BLaER1 (cell line): ENCODE measurements around the gene LRRC53.

Experiments
- H3K27ac ChIP-seq: shearing (Covaris generic); formaldehyde crosslinking; 2 replicates; pipeline ENCODE4 v1.8.1; 2022
- H3K27me3 ChIP-seq: shearing (Covaris generic); formaldehyde crosslinking; 2 replicates; pipeline ENCODE4 v1.8.1; 2022
- H3K36me3 ChIP-seq: shearing (Covaris generic); formaldehyde crosslinking; 2 replicates; pipeline ENCODE4 v1.8.1; 2022
- H3K4me1 ChIP-seq: shearing (Covaris generic); formaldehyde crosslinking; 2 replicates; pipeline ENCODE4 v1.8.1; 2022
- H3K4me2 ChIP-seq: shearing (Covaris generic); formaldehyde crosslinking; 2 replicates; pipeline ENCODE4 v1.8.1; 2022
- H3K4me3 ChIP-seq: shearing (Covaris generic); formaldehyde crosslinking; 2 replicates; pipeline ENCODE4 v1.8.1; 2022
- H3K9ac ChIP-seq: shearing (Covaris generic); formaldehyde crosslinking; 2 replicates; pipeline ENCODE4 v1.8.1; 2022
- H3K9me3 ChIP-seq: shearing (Covaris generic); formaldehyde crosslinking; 2 replicates; pipeline ENCODE4 v1.8.1; 2022
- H4K20me1 ChIP-seq: shearing (Covaris generic); formaldehyde crosslinking; 2 replicates; pipeline ENCODE4 v1.8.1; 2022
- Cebpa-rat ChIP-seq: shearing (Covaris generic); IDR thresholded peaks from 2 replicates; pipeline ENCODE4 v1.8.1; 2022

Gene LRRC53

DNA sequence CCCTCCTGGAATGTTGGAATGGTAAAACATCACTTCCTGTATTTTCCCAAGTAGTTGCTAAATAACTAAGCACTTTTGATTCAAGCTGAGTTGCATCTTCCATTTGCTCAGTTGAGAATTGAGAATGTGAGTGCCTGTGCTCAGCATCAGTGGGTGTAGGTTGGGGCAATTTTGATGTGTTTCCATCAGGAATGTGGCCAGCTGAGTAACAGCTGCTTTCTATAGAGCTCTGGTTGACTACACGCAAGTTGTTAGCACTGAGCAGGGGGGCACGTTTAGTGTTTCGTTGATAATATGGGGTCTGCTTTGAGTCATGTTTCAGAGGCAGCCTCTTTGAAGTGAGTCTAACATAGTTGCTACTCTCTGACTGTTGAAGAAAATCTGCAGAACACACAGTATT lies 41.5 kb downstream of the LRRC53 start:
- no peak overlapping the region for H3K27ac ChIP-seq
- H3K9ac ChIP-seq = no peak overlapping the region
- H3K9me3 ChIP-seq = no peaks in the 10 kb centered on the region
- no peaks in the 10 kb centered on the region for H3K4me1 ChIP-seq
- no peak overlapping the region for H3K4me2 ChIP-seq
- no peaks in the 10 kb centered on the region for H3K27me3 ChIP-seq
- TF ChIP-seq Cebpa-rat = no peak
- no peaks in the 10 kb centered on the region for H4K20me1 ChIP-seq
- H3K4me3 ChIP-seq = no peak overlapping the region
- H3K36me3 ChIP-seq = no peaks in the 10 kb centered on the region

DNA sequence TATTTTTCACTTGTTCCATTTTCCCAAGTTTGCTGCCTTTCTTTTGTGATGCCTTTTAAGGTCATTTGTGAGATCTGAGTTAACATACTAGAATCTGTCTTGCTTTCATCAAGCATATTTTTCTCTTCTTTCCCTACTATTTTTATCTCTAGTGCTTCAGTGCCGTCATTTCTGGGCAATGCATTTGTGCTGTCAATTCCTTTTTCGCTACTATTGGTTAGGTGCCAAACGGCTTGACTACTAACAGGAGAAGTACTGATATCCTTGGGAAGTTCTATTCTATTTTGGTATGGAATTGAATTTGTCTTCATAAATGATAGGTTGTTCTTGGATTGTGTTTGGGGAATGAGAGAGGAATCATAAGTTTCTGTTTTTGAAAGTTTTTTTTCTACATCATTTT lies 42.2 kb downstream of the LRRC53 start:
- Histone ChIP-seq H3K9me3 (peaks cover 6% of the 10 kb centered on the region), H3K36me3 (no peaks in the 10 kb centered on the region), H3K9ac (no peak overlapping the region), H3K4me1 (no peaks in the 10 kb centered on the region), H3K27me3 (no peaks in the 10 kb centered on the region), H3K4me2 (no peak overlapping the region), H3K27ac (no peak overlapping the region), H4K20me1 (no peaks in the 10 kb centered on the region), H3K4me3 (no peak overlapping the region)
- TF ChIP-seq Cebpa-rat = no peak

DNA sequence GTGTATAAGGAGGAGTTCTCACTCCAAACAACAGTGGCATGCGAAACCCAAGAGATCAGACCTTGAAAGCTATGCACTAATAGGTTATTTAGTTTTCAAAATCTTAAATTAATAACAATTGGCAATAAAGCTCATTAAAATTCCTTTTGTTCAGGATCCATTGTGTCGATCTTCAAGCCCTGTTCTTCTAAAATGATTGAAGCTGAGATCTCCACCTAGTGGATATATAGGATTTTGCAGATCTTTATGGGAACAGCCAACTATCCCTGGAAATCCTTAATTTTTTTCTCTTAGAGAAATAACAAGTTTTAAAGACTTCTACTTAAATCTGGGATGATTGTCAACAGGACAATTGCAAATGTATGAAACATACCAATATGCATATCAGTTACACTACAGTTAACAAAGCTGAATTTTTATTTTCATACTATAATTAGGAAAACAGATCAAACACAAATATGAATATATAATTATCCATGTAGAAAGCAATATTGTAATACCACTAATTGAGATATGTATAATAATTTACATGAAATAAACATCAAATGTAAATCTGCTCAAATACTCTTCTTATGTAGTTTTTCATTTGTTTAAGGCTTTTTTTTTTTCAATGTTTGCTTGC lies 43.3 kb downstream of the LRRC53 start:
- Histone ChIP-seq H3K4me2 (no peak overlapping the region), H3K27me3 (no peaks in the 10 kb centered on the region), H4K20me1 (no peaks in the 10 kb centered on the region), H3K4me1 (no peaks in the 10 kb centered on the region), H3K9me3 (peaks cover 8% of the 10 kb centered on the region), H3K9ac (no peak overlapping the region), H3K27ac (no peak overlapping the region), H3K36me3 (no peaks in the 10 kb centered on the region), H3K4me3 (no peak overlapping the region)
- no peak for TF ChIP-seq Cebpa-rat

DNA sequence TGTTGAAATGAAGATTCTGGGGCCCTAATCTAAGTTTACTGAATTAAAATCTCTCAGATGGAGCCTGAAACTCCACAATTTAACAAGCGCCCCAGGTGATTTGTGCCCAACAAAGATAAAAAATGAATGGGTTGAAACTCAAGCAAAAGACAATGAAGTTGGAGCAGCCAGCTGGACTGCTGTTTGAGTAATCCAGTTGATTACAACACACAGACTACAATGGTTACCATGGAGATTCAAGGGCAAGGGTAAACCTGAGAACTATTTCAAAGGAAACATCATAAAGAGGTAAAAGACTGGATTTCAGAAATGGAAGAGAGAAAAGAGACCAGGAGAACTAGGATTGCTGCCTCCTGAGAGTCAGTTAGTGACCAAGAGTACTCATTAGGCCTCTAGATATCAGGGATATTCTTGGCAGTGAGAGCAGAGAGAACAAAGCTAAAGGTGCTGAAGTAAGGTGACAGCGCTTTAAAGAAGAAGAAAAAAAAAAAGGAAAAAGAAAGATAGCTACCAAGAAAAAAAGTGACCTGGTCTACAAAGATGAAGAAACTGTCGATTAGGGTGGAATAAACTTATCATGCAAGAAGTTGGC lies 44.5 kb downstream of the LRRC53 start:
- Histone ChIP-seq H3K9me3 (peaks cover 8% of the 10 kb centered on the region), H3K27ac (no peak overlapping the region), H3K4me3 (no peak overlapping the region), H3K27me3 (no peaks in the 10 kb centered on the region), H3K36me3 (no peaks in the 10 kb centered on the region), H4K20me1 (no peaks in the 10 kb centered on the region), H3K4me2 (no peak overlapping the region), H3K4me1 (no peaks in the 10 kb centered on the region), H3K9ac (no peak overlapping the region)
- no peak for TF ChIP-seq Cebpa-rat

DNA sequence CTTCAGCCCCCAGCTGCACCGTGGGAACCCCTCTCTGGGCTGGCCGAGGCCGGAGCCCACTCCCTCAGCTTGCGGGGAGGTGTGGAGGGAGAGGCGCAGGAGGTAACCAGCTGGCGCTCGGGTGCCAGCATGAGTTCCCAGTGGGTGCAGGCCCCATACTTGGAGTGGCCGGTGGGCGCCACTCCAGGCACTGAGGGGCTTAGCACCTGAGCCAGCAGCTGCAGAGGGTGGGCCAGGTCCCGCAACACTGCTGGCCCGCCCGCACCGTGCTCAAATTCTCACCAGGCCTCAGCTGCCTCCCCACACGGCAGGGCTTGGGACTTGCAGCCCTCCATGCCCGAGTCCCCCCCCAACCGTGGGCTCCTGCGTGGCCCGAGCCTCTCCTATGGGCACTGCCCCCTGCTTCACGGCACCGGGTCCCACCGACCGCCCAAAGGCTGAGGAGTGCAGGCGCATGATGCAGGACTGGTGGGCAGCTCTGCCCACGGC lies 47.2 kb downstream of the LRRC53 start:
- no peaks in the 10 kb centered on the region for H4K20me1 ChIP-seq
- no peaks in the 10 kb centered on the region for H3K36me3 ChIP-seq
- H3K9ac ChIP-seq = no peak overlapping the region
- TF ChIP-seq Cebpa-rat = no peak
- no peaks in the 10 kb centered on the region for H3K4me1 ChIP-seq
- H3K4me3 ChIP-seq = no peak overlapping the region
- no peaks in the 10 kb centered on the region for H3K27me3 ChIP-seq
- no peak overlapping the region for H3K27ac ChIP-seq
- no peak overlapping the region for H3K4me2 ChIP-seq
- H3K9me3 ChIP-seq = peaks cover 8% of the 10 kb centered on the region

DNA sequence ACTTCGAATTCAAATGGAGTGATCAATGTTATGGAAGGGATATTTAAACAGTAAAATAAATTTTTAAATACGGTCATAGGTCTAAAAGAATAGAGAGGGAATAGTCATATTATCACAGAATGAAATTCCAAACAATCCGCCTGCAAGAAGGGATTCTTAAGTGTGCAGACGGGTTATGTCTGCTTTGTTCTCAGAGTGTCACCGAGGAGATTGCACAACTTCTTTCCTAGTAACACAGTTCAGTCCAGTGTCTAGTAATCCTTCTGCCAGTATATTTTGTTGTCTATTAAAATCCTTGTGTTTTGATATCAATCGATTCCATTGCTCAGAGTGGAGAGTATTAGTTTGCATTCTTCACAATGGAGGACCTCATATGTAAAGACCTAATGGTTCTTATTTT lies 48.4 kb downstream of the LRRC53 start:
- peaks cover 8% of the 10 kb centered on the region for H3K9me3 ChIP-seq

DNA sequence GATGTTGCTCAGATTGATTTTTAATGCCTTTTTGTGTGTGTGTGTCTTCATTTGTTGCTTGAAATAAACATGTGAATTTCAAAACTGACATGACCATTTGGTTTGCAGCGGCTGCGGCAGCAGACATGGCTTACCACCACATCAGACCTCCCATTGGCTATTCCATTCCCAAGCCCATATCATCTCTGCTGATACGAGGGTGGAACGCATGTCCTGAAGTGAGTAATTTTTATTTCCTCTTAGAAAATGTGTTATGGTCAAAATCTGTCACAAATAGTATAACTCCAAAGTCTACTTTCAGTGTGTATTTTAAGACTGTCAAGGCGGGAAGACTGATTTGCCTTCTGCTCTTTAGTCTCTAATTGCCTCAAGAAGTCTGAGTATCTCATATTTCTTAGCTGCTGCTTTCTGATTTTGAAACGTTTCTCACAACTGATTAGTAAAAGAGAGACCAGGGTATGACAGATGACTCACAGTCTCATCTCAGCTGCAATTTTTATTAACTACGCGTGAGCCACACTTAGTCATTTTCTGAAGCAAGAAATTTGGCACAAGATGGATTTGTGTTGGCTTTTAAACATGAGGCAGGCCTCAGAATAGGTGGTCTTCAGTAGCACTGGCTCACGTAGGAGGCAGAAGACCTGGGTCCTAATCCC lies 49.0 kb downstream of the LRRC53 start:
- Histone ChIP-seq H4K20me1 (no peaks in the 10 kb centered on the region), H3K9me3 (peaks cover 8% of the 10 kb centered on the region)
- no peak for TF ChIP-seq Cebpa-rat

More for the DNA sequence above, 48.4 kb downstream of the LRRC53 start:
- no peak for TF ChIP-seq Cebpa-rat
- Histone ChIP-seq H3K4me2 (no peak overlapping the region), H3K4me3 (no peak overlapping the region), H3K4me1 (no peaks in the 10 kb centered on the region), H3K27me3 (no peaks in the 10 kb centered on the region), H4K20me1 (no peaks in the 10 kb centered on the region), H3K36me3 (no peaks in the 10 kb centered on the region), H3K27ac (no peak overlapping the region), H3K9ac (no peak overlapping the region)

DNA sequence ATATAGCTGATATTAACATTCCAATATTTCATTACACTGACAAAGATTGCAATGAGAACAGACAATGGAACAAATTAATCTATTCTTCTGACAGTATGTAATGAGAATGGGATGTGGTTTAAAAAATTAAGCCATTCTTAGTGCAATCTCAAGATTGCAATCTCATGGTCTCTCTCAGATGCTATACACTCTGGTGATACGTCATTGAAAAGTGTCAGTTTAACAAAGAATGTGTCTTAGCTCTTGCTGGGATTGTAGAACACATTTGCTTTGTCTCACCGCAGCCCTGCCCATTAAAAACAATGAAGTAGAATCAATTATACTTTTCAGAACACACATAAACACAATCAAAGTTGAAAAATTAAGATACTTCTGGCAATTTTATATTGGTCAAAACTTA lies 55.2 kb downstream of the LRRC53 start:
- H3K27ac ChIP-seq = no peak overlapping the region
- H3K27me3 ChIP-seq = no peaks in the 10 kb centered on the region
- no peak overlapping the region for H3K4me2 ChIP-seq
- no peaks in the 10 kb centered on the region for H3K4me1 ChIP-seq
- H4K20me1 ChIP-seq = no peaks in the 10 kb centered on the region
- no peak overlapping the region for H3K4me3 ChIP-seq
- H3K9ac ChIP-seq = no peak overlapping the region
- H3K36me3 ChIP-seq = no peaks in the 10 kb centered on the region
- no peak for TF ChIP-seq Cebpa-rat
- H3K9me3 ChIP-seq = no peaks in the 10 kb centered on the region

More for the DNA sequence above, 49.0 kb downstream of the LRRC53 start:
- Histone ChIP-seq H3K27me3 (no peaks in the 10 kb centered on the region), H3K36me3 (no peaks in the 10 kb centered on the region), H3K4me3 (no peak overlapping the region), H3K27ac (no peak overlapping the region), H3K4me1 (no peaks in the 10 kb centered on the region), H3K9ac (no peak overlapping the region), H3K4me2 (no peak overlapping the region)

DNA sequence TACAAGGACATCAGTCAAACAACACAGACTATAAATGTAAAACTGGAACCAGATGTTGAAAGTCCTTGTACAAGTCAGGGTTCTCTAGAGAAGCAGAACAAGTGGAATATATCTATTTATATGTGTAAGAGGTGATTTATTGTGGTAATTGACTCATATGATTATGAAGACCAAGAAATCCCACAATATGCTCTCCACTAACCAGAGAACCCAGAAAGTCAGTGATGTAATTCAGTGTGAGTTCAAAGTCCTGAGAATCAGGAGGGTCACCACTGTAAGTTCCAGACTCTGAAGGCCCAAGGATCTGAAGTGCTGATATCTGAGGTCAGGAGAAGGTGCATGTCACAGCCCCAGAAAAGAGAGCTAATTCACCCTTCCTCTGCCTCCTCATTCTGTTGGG lies 57.0 kb downstream of the LRRC53 start:
- H3K4me2 ChIP-seq = no peak overlapping the region
- no peak for TF ChIP-seq Cebpa-rat
- no peaks in the 10 kb centered on the region for H3K4me1 ChIP-seq
- no peak overlapping the region for H3K9ac ChIP-seq
- H4K20me1 ChIP-seq = no peaks in the 10 kb centered on the region
- no peak overlapping the region for H3K4me3 ChIP-seq
- no peaks in the 10 kb centered on the region for H3K9me3 ChIP-seq
- H3K27me3 ChIP-seq = no peaks in the 10 kb centered on the region
- no peak overlapping the region for H3K27ac ChIP-seq
- no peaks in the 10 kb centered on the region for H3K36me3 ChIP-seq

DNA sequence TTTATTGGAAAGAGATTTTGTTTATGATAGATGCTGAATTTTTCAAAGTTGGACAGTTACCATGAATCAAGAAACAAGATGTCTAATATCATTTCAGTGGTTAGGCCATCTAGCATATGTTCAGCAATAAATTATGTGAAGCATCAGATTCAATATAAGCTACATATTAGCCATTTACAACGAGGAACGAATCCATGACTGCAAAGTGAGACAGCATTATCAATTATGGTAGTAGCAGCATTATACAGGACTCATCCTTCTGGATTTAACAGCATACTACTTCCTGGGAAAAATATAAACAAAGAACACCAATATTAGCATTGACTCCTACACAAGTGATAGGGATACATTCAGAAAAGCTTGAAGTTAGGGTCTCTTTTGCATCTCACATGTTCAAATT lies 59.1 kb downstream of the LRRC53 start:
- Histone ChIP-seq H3K36me3 (no peaks in the 10 kb centered on the region), H3K4me2 (no peak overlapping the region), H3K27me3 (no peaks in the 10 kb centered on the region), H3K9ac (no peak overlapping the region), H3K4me3 (no peak overlapping the region), H4K20me1 (no peaks in the 10 kb centered on the region), H3K4me1 (no peaks in the 10 kb centered on the region), H3K27ac (no peak overlapping the region), H3K9me3 (no peaks in the 10 kb centered on the region)
- no peak for TF ChIP-seq Cebpa-rat
